ENCODE measurements around the gene OLFM3. TPM values are rescaled to one million over a fixed set of nuclear protein-coding genes. Genes with fewer than 3 reads are reported as not detected.

OLFM3 gene
- total RNA-seq, 1 experiment from 2014 or later, result not detected

DNA sequence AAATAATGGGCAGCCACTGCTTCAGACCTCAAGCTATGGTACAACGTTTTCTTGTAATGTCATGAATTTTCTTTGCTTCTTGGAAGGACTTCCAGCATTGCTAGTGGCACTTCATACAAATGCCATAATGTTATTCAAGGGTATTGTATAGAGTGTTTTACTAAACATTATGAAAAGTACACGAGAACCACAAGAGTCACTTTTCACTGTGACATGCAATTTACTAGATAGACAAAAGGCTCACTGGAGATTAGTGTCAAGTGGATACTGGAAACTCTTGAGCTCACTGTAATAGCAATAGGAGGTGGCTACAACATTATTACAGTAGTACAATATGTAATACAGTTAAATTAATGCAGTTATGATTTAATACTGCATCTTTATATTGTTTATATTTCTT is 5.3 kb upstream of the OLFM3 start:
- intact Hi-C loops (cut with micrococcal nuclease), result no loop called here
- H3K79me2 ChIP-seq (ENCODE audit: insufficient read depth, low read length), result no peaks in the 10 kb centered on the region
- ChIA-PET CTCF (no interaction called here), RAD21 (ENCODE audit: low non-redundant PET in 1 of 2, low total read pairs in 2 of 2, uncharacterized antibody in 2 of 2, unreplicated experiment in 2 of 2) (no interaction called here), POLR2A (no interaction called here)
- H3K27ac ChIP-seq (ENCODE audit: low read depth, low read length), result no peak overlapping the region
- H3K27me3 ChIP-seq (ENCODE audit: insufficient read depth, low read length), result no peaks in the 10 kb centered on the region
- H3K4me3 ChIP-seq (replicated peaks in 1 of 2; ENCODE audit: low read depth in 1 of 2, low read length in 2 of 2), result no peak overlapping the region
- no peak overlapping the region for H3K9ac ChIP-seq (ENCODE audit: low read length)
- ATAC-seq, result no peak
- H4K20me1 ChIP-seq (ENCODE audit: insufficient read depth), result no peaks in the 10 kb centered on the region
- BruUV-seq (replicated peaks), result no TSS peak
- H3K9me3 ChIP-seq (ENCODE audit: control insufficient read depth in 1 of 2, insufficient read depth in 1 of 2, low read depth in 1 of 2, low read length in 2 of 2), result 0 out of 4 replicates have a peak, but pooled peaks cover 0 to 3% of the 10 kb centered on the region in 2 experiments
- H2AFZ ChIP-seq (ENCODE audit: low read depth, low read length, poor library complexity, severe bottlenecking), result no peak overlapping the region
- no peak for DNase-seq (ENCODE audit: low read depth, low spot score)
- no peak overlapping the region for H3K4me2 ChIP-seq (ENCODE audit: low read length)
- no peak for TF ChIP-seq ZFX (IDR thresholded peaks at IDR 0.05)
- TF ChIP-seq TCF7L2 (IDR thresholded peaks at IDR 0.05; ENCODE audit: borderline replicate concordance, extremely low read depth, insufficient read depth, insufficient read length), result no peak
- TF ChIP-seq, protein P1, sequence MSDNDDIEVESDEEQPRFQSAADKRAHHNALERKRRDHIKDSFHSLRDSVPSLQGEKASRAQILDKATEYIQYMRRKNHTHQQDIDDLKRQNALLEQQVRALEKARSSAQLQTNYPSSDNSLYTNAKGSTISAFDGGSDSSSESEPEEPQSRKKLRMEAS (IDR thresholded peaks at IDR 0.05), result no peak
- TF ChIP-seq, protein P2, sequence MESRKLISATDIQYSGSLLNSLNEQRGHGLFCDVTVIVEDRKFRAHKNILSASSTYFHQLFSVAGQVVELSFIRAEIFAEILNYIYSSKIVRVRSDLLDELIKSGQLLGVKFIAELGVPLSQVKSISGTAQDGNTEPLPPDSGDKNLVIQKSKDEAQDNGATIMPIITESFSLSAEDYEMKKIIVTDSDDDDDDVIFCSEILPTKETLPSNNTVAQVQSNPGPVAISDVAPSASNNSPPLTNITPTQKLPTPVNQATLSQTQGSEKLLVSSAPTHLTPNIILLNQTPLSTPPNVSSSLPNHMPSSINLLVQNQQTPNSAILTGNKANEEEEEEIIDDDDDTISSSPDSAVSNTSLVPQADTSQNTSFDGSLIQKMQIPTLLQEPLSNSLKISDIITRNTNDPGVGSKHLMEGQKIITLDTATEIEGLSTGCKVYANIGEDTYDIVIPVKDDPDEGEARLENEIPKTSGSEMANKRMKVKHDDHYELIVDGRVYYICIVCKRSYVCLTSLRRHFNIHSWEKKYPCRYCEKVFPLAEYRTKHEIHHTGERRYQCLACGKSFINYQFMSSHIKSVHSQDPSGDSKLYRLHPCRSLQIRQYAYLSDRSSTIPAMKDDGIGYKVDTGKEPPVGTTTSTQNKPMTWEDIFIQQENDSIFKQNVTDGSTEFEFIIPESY (IDR thresholded peaks at IDR 0.05; ENCODE audit: extremely low read depth, insufficient replicate concordance, low read length), result no peak
- no peak for TF ChIP-seq POLR2AphosphoS5 (IDR thresholded peaks at IDR 0.05; ENCODE audit: low read depth, low read length)
- TF ChIP-seq EZH2 (IDR thresholded peaks at IDR 0.05), result no peak
- TF ChIP-seq SIN3A (IDR thresholded peaks at IDR 0.05; ENCODE audit: low read depth), result no peak
- no peak for TF ChIP-seq FOSL1 (IDR thresholded peaks at IDR 0.05; ENCODE audit: low read depth)
- no peak for TF ChIP-seq YY1 (IDR thresholded peaks at IDR 0.05; ENCODE audit: extremely low read depth, insufficient replicate concordance, low read depth, low read length)
- no peak for TF ChIP-seq CTCF (IDR thresholded peaks at IDR 0.05 in 2 of 3, conservative IDR thresholded peaks at IDR 0.05 in 1 of 3; ENCODE audit: borderline replicate concordance in 1 of 3, insufficient read depth in 1 of 3, low read depth in 2 of 3, low read length in 2 of 3)
- H3K4me1 ChIP-seq (ENCODE audit: control insufficient read depth in 1 of 2, insufficient read depth in 2 of 2, low read length in 2 of 2), result no peaks in the 10 kb centered on the region
- H3K36me3 ChIP-seq (ENCODE audit: control insufficient read depth in 1 of 2, insufficient read depth in 2 of 2, low read length in 2 of 2), result no peaks in the 10 kb centered on the region
- H3K9me2 ChIP-seq (ENCODE audit: insufficient read depth), result no peaks in the 10 kb centered on the region
